ENCODE measurements around the gene MXRA8. TPM values are rescaled to one million over a fixed set of nuclear protein-coding genes. Genes with fewer than 3 reads are reported as not detected.

MXRA8 gene
- total RNA-seq, 1 donor from 2014 or later = 345 TPM

DNA sequence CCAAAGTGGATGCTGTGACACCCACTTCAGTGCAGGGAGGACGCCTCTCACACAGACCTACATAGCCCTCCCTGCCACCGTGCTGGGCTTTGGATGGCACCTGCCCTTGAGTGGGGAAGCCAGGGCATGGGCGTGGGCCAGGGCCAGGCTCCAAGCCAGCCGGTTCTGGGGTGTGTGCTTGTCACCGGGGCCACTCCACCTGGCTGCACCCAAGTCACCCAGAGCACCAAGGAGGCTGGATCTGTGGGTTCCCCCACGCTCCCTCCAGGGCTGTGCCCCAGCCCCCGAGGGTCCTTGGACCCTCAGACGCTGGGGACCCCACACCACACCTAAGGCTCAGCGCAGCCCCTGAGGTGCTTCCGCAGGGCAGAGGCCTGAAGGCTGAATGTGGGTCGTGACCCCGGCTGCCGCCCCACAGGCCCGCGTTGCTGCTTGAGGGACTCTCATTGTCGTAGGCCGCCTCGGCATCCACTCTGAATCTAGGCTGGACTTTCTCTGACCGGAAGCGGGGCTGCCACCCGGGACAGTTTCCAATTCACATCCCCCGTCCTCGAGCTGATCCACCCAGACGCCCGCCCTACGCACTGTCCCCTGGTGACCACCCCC, 1.5 kb downstream of the MXRA8 start:
- TF ChIP-seq, protein P1, sequence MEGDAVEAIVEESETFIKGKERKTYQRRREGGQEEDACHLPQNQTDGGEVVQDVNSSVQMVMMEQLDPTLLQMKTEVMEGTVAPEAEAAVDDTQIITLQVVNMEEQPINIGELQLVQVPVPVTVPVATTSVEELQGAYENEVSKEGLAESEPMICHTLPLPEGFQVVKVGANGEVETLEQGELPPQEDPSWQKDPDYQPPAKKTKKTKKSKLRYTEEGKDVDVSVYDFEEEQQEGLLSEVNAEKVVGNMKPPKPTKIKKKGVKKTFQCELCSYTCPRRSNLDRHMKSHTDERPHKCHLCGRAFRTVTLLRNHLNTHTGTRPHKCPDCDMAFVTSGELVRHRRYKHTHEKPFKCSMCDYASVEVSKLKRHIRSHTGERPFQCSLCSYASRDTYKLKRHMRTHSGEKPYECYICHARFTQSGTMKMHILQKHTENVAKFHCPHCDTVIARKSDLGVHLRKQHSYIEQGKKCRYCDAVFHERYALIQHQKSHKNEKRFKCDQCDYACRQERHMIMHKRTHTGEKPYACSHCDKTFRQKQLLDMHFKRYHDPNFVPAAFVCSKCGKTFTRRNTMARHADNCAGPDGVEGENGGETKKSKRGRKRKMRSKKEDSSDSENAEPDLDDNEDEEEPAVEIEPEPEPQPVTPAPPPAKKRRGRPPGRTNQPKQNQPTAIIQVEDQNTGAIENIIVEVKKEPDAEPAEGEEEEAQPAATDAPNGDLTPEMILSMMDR (IDR thresholded peaks at IDR 0.05) = no peak
- no peaks in the 10 kb centered on the region for H3K9me3 ChIP-seq
- H3K4me1 ChIP-seq = peaks cover 30 to 73% of the 10 kb centered on the region in 2 donors
- peaks cover 14 to 19% of the 10 kb centered on the region in 2 donors for H3K36me3 ChIP-seq
- peak overlapping the region; percentile 54 to 65 for H3K4me3 ChIP-seq
- H3K27me3 ChIP-seq = no peaks in the 10 kb centered on the region
- H3K27ac ChIP-seq = peak overlapping the region; percentile 90 to 92
- no peak for DNase-seq (ENCODE audit: low spot score in 2 of 2)
- intact Hi-C loops (cut with DNase I) = no loop called here

DNA sequence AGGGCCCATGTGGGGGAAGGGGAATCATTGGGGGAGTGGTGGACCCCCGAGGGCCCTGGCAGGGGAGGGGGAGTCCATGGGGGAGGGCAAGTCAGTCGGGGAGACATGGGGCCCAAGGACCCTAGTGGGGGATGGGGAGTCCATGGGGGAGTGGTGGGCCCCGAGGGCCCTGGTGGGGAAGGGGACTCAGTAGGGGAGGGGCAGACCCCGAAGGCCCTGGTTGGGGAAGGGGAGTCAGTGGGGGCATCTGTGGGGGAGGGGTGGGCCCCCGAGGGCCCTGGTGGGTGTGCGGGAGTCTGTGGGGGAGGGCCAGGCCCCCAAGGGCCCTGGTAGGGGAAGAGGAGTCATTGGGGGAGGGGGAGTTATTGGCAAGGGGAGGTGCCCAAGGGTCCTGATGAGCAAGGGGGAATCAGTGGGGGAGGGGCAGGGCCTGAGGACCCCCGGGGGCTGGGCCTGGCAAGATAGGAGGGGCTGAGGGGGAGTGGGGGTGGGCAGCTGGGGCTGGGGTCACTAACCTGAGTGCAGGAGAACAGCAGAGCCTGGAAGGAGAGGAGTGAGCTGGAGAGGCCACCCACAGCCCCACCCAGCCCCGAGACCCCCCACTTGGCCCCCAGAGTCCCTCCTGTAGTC, 2.1 kb downstream of the MXRA8 start:
- H3K36me3 ChIP-seq = peaks cover 14 to 19% of the 10 kb centered on the region in 2 donors
- H3K27me3 ChIP-seq = no peaks in the 10 kb centered on the region
- peak overlapping the region; percentile 54 to 65 for H3K4me3 ChIP-seq
- intact Hi-C loops (cut with DNase I) = no loop called here
- peak overlapping the region; percentile 90 to 92 for H3K27ac ChIP-seq
- peaks cover 35 to 74% of the 10 kb centered on the region in 2 donors for H3K4me1 ChIP-seq
- TF ChIP-seq, protein P1 (IDR thresholded peaks at IDR 0.05) = no peak
- DNase-seq (ENCODE audit: low spot score in 2 of 2) = no peak
- H3K9me3 ChIP-seq = no peaks in the 10 kb centered on the region

DNA sequence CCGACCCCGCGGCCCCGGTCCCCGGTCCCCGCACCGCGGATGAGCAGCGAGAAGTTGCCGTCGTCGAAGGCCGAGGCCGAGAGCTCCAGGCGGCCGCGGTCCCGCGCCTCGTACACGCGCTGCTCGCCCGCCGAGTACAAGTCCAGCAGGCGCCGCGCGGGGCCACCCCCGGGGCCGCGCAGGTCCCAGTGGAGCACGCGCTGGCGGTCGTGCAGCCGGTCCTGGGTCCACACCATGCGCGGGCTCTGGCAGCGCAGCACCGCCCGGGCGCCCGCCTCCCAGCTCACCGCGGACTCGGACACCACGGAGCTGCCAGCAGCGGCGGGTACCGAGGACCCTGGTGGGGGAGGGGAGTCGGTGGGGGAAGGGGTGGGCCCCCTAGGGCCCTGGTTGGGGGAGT, 2.9 kb downstream of the MXRA8 start:
- no peak for DNase-seq (ENCODE audit: low spot score in 2 of 2)
- intact Hi-C loops (cut with DNase I) = no loop called here
- no peaks in the 10 kb centered on the region for H3K27me3 ChIP-seq
- H3K9me3 ChIP-seq = no peaks in the 10 kb centered on the region
- peak overlapping the region; percentile 90 to 92 for H3K27ac ChIP-seq
- TF ChIP-seq, protein P1 (IDR thresholded peaks at IDR 0.05) = no peak
- peaks cover 14 to 19% of the 10 kb centered on the region in 2 donors for H3K36me3 ChIP-seq
- H3K4me3 ChIP-seq = peak overlapping the region; percentile 54 to 65
- H3K4me1 ChIP-seq = peaks cover 30 to 67% of the 10 kb centered on the region in 2 donors

DNA sequence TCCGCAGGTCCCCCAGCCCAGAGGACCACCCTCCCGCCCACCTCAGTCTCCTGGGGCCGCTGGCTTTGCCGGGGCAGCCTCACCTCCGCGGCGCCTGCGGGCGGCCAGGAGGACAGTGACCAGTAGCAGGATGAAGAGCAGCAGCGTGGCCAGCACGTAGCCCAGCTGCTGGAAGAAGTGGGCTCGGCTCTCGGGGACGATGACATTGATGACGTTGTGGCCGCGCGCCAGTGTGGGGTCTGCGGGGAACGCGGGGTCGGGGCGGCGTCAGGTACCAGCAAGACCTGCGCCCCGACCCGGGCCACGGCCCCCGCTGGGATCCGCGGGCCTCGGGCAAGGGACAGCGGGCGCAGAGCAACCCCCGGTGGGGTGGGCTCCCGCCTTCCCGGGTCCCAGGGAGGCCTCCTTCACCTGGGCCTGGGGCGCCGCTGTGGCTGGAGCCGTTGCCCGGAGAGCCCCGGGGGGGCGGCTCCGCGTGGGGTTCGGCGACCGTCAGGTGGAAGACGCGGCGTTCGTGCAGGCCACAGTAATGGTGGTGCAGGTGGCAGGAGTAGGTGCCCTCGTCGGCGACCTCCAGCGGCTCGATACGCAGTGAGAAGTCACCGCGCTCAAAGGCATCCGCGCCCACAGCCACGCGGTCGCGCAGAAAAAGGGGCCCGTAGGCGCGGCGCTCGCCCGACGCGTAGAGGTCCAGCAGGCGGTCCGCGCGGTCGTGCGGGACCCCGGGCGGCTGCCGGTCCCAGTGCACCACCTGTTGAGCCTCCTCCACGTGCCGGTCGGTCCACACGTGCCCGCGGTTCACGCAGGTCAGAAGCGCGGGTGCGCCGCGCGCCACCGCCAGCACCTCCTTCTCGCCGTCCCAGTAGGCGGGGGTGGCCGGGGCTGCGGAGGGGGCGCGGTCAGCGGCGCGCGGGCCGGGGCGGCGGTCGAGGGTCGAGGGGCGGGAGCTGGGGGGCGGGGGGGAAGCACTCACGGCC, 3.8 kb downstream of the MXRA8 start:
- no peaks in the 10 kb centered on the region for H3K9me3 ChIP-seq
- DNase-seq (ENCODE audit: low spot score in 2 of 2) = no peak
- H3K4me3 ChIP-seq = peak overlapping the region; percentile 54 to 65
- H3K27ac ChIP-seq = peak overlapping the region; percentile 90 to 92
- H3K36me3 ChIP-seq = peaks cover 14 to 19% of the 10 kb centered on the region in 2 donors
- H3K27me3 ChIP-seq = no peaks in the 10 kb centered on the region
- peaks cover 23 to 59% of the 10 kb centered on the region in 2 donors for H3K4me1 ChIP-seq
- TF ChIP-seq, protein P1 (IDR thresholded peaks at IDR 0.05) = no peak
- intact Hi-C loops (cut with DNase I) = no loop called here

DNA sequence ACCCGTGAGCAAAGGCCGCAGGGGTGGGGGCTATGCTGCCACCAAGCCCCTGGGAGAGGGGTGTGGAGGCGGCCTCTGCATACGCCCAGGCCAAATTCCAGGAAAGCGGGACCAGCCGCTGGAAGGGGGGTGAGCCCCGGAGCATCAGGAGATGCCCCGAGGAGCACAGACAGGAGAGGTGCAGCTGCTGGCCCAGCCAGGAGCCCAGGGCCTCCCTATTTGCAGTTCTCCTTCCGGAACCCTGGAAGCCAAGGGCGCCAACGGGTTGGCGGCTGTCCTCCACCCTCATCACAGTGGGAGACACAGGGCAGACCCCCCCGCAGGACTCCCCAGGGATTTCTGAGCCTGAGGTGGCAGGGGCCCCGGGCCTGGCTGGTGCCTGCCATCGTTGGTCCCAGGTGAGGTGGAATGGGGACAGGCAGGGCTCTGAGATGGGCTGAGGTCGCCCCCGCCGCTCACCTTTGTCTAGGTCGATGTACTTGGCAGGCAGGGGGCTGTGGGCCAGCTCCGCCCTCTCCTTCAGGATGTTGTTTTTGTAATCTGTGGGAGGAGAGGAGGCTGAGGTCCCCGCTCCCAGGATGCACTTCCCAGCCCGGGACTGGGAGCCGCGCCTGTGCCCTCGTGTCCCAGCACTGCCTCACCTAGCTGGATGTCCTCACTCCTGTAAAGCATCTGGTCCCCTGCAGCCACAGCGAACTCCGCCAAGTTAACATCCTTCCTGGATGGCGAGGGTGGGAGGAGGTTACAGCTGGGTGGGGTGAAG, 4.8 kb downstream of the MXRA8 start:
- H3K4me1 ChIP-seq = peaks cover 16 to 49% of the 10 kb centered on the region in 2 donors
- H3K4me3 ChIP-seq = no peak overlapping the region
- H3K9me3 ChIP-seq = no peaks in the 10 kb centered on the region
- peak overlapping the region; percentile 23 to 54 for H3K27ac ChIP-seq
- no peaks in the 10 kb centered on the region for H3K27me3 ChIP-seq
- TF ChIP-seq, protein P1 (IDR thresholded peaks at IDR 0.05) = no peak
- DNase-seq (ENCODE audit: low spot score in 2 of 2) = no peak
- intact Hi-C loops (cut with DNase I) = no loop called here
- H3K36me3 ChIP-seq = peaks cover 14 to 19% of the 10 kb centered on the region in 2 donors
